HG03097 (cell line): Measurements from ENCODE around the gene LSM4.
A peak's percentile ranks its signal among the peaks of the same experiment; 100 is the strongest.
"Not testable (repeated sequence)": the region's sequence is repeated elsewhere in the genome, so short reads cannot be mapped to it uniquely, and the experiment has no call there.

Experiments used
- ATAC-seq: cut with Tn5 transposase; IDR thresholded peaks from one replicate; pipeline ENCODE4 v1.9.1; 2021; ENCODE audit not compliant: unreplicated experiment, low FRiP score

LSM4 gene

DNA sequence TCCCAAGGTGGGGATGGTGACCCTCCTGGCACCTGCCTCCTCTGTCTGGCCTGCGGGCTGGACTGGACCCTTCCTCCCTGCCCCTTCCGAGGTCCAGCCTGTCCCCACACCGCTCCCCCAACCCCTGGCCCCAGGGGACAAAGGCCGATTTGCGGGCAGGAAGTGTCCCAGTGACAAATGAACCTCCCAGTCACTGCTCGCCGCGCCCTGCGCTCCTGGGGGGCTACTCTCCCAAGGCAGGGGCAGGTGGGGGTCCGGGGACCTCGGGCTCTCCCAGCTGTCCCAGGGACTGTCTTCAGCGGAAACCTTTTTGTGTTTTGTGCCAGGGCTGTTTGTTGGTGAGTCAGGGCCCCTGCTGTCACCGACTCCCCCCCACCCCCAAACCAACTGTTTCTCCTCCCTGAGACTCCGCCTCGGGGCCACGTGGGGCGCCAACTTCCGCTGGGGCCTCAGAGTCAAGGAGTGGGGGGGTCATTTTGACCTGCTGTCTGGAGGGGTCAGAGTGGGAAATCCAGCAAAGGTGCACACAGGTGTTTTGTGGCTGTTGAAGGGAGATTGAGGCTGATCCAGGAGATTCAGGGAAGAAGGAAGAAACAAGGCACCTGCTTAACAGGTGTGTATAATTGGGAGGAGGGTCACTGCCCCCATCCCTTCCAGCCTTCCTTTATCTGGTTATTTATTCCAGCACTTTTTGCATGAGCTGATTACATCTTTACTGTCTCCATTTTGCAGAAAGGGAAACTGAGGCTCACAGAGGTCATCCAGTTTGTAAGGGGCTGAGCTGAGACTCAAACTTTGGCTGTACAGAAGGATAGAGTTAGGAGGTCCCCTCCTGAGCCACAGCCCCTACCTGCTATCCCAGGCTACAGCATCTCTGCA lies 18.4 kb upstream of the LSM4 start:
- no peak for ATAC-seq

DNA sequence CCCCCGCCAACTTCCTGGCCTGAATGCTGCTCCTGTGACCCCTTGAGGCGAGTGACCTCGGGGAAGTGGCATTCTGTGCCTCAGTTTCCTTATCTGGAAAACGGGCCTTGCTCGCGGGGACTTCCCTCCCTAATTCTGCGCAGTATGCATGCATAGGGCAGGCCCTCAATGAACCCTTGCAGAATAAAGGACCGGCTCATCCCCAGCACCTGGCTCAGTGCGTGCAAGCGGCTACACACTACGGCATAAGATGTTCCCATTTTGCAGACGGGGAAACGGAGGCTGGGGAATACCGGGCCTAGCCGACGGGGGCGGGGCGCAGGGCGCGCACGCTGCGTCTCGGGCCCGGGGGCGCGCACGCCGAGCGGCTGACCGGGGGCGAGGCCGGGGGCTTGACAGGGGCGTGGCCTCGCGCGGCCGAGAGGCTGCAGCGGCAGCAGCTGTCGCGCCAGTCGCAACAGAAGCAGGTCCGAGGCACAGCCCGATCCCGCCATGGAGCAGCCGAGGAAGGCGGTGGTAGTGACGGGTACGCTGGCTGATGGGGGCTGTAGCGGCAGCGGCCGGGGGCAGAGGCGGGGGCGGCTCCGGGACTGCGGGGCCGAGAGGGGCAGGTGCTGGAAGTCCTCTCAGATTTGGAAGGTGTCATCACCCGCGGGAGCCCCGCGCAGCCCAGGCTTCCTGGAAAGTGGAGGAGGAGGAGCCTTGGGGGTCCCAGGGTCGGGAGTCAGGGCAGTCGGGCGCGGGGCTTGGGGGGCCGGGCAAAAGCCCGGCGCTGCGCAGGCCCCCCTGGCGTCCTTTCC lies 17.5 kb upstream of the LSM4 start, which contains the start of gene PGPEP1:
Gene PGPEP1 (plus strand): TSS at position 409 of the 800 bp plus-strand sequence. CDS start 84 bp downstream, at position 493.
- no peak for ATAC-seq

DNA sequence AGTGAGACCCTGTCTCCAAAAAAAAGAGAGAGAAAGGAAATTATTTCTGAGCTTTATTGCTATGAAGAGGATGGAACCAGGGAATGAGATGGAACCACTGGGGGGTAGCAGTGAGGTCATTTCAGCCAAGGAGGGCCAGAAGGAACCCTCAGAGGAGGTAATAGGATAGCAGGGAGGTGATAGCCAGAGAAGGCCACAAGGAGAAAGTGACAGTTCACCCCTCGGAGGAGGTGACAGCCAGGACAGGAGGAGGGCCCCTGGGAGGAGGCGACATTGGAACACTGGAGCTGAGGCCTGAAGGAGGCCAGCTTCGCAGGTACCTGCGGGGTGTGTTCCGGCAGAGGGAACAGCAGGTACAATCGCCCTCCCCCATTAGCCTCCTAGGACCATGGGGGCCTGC lies 16.8 kb upstream of the LSM4 start:
- no peak for ATAC-seq

DNA sequence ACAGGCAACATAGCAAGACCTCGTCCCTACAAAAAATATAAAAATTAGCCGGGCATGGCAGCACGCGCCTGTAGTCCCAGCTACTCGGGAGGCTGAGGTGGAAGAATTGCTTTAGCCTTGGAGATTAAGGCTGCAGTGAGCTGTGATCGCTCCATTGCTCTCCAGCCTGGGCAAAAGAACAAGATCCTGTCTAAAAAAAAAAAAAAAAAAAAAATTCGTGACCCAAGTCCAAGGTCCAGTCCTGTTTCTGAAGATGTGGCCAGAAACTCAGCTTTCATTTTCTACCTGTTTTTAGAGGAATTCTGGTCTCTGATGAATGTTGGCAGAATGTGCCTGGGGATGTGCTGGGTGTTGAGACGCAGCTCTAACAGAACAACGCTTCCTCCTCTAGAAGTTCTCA lies 15.7 kb upstream of the LSM4 start:
- no peak for ATAC-seq

DNA sequence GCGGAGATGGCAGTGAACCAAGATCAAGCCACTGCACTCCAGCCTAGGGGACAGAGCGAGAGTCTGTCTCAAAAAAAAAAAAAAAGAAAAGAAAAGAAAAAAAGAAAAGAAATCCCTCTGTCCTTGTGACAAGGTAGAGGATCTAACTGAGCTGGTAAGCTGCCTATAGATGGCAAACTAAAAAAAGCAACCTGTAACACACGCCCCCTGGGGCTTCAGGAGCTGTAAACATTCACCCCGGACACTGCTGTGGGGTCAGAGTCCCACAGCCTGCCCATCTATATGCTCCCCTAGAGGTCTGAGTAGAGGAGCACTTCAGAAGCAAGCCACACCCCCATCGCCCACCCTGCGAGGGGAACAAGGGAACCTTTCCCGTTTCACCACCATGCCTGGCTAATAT lies 13.2 kb upstream of the LSM4 start:
- ATAC-seq = no peak

DNA sequence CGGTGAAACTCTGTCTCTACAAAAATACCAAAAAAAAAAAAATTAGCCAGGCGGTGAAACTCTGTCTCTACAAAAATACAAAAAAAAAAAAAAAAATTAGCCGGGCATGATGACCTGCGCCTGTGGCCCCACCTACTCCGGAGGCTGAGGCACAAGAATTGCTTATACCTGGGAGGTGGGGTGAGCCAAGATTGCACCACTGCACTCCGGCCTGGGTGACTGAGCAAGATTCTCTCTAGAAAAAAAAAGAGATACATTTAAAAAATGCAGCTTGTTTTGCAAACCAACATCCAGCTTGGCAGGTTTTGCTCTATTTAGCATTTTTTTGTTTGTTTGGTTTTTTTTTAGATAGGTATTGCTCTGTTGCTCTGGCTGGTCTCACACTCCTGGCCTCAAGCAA lies 10.8 kb upstream of the LSM4 start:
- ATAC-seq = no peak

DNA sequence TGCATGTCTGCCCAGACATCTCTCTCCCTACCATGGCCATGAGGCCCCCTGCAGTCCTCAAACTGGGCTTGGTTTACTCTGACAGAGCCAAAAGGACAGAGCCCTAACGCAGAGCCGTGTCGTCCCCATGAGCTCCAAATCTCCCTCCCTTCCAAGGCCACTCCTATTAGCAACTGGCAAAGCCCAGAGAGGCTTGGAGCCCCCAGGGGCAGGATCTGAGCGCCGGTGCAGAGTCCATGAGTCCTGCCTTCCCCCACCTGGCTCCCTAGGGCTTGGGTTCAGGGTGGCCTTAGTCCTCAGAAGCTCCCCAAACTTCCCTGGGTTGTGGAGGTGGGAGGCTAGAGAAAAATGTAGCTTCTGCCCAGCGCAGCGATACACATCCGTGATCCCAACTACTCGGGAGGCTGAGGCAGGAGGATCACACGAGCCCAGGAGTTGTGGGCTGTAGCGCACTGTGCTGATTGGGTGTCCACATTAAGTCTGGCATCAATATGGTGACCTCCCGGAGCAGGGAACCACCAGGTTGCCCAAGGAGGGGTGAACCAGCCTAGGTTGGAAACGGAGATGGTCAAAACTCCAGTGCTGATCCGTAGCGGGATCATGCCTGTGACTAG lies 10.1 kb upstream of the LSM4 start:
- ATAC-seq = no peak

DNA sequence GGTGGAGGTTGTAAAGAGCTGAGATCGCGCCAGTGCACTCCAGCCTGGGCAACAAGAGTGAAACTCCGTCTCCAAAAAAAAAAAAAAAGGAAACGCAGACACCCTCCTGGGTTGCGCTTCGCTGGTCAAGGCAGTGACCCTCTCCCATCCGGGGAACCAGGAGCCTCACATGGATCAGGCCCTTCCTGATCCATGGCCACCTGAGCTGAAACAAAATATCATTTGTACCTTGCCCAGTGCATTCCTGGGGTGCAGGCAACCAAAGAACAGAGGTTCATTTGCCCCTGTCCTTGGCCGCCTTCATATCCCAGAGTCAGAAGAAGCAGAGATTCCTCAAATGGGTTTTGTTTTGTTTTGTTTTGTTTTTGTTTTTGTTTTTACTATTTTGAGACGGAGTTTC lies 8.0 kb upstream of the LSM4 start:
- no peak for ATAC-seq

DNA sequence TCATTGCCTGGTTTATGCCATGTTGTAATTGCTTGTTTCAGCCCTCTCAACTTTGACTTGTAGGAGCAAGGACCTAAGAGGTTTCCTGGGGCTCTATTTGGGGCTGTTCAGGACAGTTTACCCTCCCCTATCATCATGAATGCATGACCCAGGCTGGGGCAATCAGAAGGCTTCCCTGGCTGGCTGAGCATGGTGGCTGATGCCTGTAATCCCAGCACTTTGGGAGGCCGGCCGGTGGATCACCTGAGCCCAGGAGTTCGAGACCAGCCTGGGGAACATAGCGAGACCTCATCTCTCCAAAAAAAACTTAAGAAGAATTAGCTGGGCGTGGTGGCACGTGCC lies 6.1 kb upstream of the LSM4 start:
- no peak for ATAC-seq

DNA sequence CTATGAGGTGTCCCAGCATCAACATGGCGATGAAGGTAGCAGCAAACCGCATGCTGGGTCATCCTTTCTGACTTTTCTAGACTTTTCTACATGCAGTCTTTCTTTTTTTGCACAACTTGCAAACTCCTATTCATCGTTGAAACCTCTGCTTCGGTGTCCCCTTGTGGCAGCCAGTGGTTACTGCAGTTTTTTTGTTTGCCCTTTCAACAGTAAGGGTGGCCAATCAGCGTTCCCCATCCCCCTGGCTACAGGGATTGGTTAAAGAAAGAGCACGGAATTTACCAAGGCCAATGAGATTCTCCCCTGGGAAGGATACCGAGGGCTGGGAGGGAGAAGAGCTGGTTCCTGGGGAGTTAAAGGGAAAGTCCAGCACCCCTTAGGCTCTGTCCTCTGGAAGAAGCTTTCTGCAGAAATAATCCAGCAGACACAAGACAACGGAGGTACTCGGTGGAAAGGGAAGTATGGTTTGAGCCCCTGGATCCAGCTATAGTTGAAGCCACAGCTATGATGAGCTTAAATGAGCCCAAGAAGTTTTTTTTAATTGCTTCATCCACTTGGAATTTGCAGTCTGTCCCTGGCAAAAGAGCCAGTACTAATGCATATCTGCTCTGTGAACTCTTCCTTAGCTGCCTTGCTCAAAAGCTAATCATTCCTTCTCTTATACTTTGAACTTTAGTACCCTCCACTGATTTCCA lies 5.6 kb upstream of the LSM4 start:
- peak; percentile 80 for ATAC-seq

DNA sequence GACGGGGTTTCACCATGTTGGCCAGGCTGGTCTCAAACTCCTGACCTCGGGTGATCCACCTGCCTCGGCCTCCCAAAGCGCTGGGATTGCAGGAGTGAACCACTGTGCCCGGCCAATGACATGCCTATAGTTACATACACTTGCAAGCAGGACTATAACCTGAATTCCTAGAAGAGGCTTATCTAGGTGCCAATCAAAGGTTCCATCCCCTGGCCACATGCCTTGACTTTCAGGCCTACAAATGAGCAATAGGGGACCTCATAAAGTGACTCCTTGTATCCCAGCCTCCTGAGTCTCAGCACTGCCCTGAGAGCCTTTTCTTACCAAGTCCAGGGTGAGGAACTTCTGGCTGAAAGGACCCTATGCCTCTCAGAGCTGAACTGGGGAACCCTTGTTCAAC lies 3.9 kb upstream of the LSM4 start:
- no peak for ATAC-seq

DNA sequence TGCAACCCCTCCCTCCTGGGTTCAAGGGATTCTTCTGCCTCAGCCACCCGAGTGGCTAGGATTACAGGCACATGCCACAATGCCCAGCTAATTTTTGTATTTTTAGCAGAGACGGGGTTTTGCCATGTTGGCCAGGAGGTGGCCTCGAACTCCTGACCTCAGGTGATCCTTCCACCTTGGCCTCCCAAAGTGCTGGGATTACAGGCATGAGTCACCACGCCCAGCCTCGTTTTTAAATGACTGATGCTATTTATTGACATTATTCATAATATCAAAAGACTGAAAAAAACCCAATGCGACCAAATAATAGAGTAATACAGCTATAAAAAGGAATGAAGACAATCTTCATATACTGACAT lies 1.5 kb upstream of the LSM4 start:
- not testable (repeated sequence) for ATAC-seq

DNA sequence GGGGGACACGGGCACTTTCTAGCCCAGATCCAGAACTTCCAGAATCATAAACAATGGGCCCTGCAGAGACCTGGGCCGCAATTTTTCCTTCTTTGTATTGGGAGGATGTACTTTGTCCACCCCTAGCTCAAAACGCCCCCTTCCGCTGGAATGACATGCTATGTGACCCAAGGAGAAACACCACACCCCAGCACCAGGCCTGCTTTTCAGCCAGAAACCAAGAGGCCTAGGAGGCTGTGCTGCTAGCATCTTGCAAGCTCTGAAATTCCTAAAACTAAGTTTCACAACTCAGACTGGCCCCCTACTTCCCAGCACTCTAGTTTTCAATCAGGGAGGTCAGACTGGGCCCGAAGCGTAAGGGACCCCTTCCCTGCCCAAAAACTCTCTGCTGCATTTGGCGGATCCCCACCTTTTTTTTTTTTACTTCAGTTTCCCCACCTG lies 538 bp downstream of the LSM4 start:
- ATAC-seq = no peak

DNA sequence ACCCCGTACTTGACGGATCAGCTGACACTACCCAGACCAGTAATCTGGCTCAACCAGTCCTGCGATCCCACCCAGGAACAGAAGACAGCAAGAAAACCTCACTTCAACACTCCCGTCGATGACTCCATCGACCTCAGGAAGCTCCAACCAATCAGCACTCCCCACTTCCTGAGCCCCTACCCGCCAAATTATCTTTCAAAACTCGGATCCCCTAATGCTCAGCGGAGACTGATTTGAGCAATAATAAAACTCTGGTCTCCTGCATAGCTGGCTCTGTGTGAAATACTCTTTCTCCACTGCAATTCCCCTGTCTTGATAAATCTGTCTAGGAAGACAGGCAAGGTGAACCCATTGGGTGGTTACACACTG lies 1.2 kb downstream of the LSM4 start:
- no peak for ATAC-seq

DNA sequence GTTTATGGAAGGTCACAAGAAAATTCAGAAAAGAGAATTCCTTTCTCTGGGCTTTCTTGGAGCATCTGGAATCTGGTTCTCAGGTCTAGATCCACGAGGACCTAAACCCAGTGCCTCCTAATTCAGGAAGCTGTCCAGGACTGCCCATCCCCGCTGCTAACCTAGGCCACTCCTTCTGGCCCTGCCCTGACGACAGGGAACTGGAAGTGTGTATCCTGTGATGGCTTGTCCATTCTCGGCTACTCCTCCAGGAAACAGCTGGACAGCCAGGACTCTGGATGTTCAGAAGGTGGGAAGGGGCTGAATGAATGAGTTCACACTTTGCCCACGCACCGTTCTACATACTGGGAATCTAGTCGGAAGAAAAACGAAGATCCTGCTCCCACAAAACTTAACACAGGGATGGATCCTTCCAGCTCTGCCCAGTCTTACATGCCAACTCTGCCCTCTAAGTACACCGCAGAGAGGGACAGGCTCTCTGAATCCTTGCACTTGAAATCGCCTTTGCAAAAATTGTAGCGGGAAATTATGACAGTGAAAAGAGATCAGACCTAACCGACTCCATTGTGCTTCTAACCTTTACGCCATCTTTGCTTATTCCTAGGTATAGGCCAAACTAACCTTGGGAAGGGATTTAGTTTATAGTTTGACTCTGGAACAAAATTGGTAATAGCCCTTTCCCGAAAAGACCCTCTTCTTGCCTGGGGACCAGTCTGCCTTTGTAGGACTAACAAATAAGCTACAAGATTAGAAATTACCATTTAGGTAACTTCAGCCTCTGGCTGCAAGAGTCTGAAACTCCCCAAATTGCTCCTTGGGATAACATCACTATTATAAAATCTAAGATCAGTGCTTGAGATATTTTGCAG lies 1.8 kb downstream of the LSM4 start:
- ATAC-seq = no peak

DNA sequence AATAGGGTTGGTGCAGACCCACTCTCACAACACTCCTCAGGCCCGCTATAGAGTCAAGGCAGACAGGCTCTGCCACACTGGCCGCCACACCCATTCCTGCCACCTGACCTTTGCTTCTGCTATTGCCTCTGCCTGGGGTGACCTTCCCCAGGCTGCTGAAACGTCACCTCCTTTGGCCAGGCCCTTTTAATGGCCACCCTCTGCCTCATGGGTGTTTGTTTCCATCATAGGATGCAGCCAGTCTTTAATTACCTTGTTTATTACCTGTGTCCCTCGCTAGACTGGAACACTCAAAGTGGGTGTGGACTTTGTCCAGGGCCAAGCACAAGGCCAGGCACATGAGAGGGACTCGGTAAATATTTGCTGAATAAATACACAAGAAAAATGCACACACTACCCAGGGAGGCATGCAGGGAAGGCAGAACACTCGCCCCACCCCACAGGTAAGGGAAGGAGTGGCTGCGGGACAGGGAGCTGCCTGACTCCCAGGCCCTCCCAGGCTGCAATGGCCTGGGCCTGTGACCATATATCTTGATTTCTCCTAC lies 3.2 kb downstream of the LSM4 start:
- ATAC-seq = no peak

DNA sequence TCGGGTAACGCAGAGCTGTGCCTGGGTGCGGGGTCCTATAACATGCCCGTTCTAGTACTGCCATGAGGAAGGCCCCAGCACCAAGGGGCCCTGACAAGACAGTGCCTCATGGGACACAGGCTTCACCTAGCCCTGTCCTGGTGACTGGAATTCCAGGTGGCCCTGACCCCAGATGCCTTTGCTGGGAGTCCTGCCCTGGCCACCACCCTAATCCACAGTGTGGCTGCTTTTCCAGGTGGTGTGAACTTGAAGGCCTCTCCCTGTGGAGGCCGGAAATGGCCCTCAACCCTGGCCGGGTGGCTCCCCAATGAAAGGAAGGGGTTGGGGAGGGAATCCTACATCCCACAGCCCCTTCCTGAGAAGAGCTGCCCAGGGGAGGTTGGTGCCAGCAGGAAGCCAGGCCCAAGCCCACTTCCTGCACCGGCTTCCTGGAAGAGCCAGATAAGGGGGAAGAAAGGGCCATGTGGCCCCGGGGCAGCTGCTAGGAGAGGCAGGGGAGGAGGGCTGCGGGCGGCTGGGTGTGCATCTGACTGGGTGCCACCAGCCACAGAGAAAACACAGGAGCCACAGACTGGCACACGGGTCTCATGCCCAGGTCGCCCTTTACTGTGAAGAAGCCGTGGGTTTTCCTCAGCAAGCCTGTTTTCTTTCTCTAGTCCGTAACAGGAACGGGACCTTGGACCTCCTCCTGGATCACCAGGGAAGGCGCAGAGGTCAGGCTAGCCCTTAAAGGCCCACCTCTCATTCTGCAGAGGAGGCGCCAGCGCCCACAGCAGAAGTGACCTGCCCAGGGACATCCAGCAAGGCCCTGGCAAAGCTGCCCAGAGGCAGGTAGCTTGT lies 4.7 kb downstream of the LSM4 start:
- no peak for ATAC-seq

DNA sequence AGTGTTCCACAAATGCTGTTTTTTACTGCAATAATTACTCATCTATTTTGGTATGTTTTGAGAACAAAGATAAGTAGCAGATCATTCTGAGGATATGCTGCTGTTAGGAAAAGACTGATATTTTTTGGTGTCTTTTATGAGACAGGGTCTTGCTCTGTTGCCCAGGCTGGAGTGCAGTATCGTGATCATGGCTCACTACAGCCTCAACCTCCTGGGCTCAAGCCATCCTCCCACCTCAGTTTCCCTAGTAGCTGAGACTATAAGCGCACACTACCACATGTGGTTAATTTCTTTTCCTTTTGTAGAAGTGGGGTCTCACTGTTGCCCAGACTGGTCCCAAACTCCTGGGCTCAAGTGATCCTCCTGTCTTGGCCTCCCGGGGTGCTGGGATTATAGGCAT lies 9.5 kb downstream of the LSM4 start:
- no peak for ATAC-seq

DNA sequence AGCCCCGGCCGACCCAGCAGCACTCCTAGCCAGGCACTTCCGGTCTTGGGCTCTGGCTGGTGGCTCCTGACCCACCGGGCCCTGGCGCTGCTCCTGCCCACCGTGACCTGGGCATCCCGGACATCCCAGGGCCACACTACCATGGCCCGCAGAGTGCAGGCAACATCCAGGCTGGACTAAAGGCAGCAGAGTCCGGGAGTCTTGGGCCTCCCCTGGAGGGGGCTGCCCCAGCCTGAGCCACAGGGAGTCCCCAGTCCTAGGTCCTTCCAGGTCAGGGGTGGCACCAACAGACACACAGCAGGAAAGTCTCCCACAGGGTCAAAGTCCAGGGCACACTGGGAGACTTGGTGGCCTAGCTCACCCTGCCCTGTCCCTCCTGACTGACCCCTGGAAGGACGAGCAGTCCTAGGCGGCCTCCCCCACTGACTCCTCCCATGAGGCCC lies 10.8 kb downstream of the LSM4 start:
- ATAC-seq = no peak
